Large intestine (tissue), 3 donors: Measurements from ENCODE around the gene PLPPR4. TPM values are rescaled to one million over a fixed set of nuclear protein-coding genes. Genes with fewer than 3 reads are reported as not detected.

ENCODE experiments used
- DNase-seq, 2 donors: peaks; one replicate each; pipeline versions ENCODE4 v3.0.0 to v3.0.0-alpha.2; 2013
- H3K27ac ChIP-seq: one replicate; pipeline ENCODE4 v1.5.1; 2013; ENCODE audit warnings: low read length
- H3K27me3 ChIP-seq: 2 replicates; pipeline ENCODE4 v1.6.1; 2013; ENCODE audit warnings: low read length; ENCODE audit not compliant: control insufficient read depth, insufficient read depth
- H3K36me3 ChIP-seq: 2 replicates; pipeline ENCODE4 v1.6.1; 2013; ENCODE audit warnings: low read length; ENCODE audit not compliant: control insufficient read depth, insufficient read depth
- H3K4me1 ChIP-seq: one replicate; pipeline ENCODE4 v1.6.1; 2013; ENCODE audit warnings: low read length; ENCODE audit not compliant: control insufficient read depth, insufficient read depth
- H3K4me3 ChIP-seq: one replicate; pipeline ENCODE4 v1.5.1; 2013; ENCODE audit warnings: low read length
- H3K9me3 ChIP-seq: one replicate; pipeline ENCODE4 v1.6.1; 2013; ENCODE audit warnings: mild to moderate bottlenecking, low read depth, low read length, moderate library complexity; ENCODE audit not compliant: control insufficient read depth
- WGBS: methylation state at CpG from one replicate; pipeline ENCODE4 v1.1.5; 2013; ENCODE audit warnings: low lambda C conversion rate; ENCODE audit not compliant: insufficient coverage; 5-methylcytosine and 5-hydroxymethylcytosine counted together
- polyA plus RNA-seq: library from polyadenylated mRNA; unstranded; fragments of 120-200 nt; gene quantifications from one replicate; pipeline ENCODE4 v1.2.1, GENCODE V29; 2013

PLPPR4 gene
- polyA plus RNA-seq, 1 donor = 1.5 TPM

DNA sequence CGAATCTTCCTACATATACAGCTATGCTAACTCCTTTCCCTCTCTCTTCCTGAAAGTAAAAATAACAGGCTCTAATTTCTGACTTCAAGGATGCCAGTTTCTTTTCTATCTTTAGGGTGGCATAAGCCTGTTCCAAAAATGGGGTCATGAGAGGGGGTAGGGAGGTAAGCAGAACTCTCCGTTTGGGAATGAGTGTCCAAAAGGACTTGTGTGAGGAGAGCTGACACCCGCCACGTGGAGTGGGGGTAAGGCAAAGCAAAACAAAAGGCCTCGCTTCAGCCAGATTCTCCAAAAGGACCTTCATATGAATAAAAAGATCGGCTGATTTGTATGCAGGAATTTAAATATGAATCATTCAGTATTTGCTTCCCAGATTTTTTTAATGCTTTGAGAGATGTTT is 28.6 kb downstream of the PLPPR4 start:
- WGBS = 90% methylated on average over 3 of the region's 6 CpGs
- H3K27ac ChIP-seq = no peak overlapping the region
- no peaks in the 10 kb centered on the region for H3K9me3 ChIP-seq

DNA sequence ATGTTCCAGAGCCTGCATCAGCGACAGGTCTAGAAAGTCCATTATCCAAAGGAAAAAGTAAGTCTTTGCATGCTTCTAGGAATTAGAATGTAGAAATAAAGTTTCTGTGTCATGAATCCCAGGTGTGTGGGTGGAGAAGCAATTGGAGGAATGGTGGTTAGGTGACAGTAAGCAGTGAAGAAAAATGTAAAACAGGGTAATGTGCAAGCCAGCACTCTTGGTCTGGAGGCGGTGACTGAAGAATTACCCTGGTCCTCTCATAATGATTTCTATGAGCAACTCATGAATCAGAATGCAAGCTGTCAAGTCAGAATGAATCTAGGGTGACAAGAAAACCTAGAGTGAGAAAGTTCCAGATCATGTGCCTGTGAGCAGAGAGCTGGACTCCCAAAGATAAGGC is 33.6 kb downstream of the PLPPR4 start:
- Histone ChIP-seq H3K27me3 (no peaks in the 10 kb centered on the region), H3K4me1 (no peaks in the 10 kb centered on the region), H3K4me3 (no peak overlapping the region), H3K9me3 (no peaks in the 10 kb centered on the region), H3K27ac (no peak overlapping the region), H3K36me3 (no peaks in the 10 kb centered on the region)
- 100% methylated on average over 1 of the region's 2 CpGs for WGBS
- DNase-seq = no peak

More for the DNA sequence above, 28.6 kb downstream of the PLPPR4 start:
- no peaks in the 10 kb centered on the region for H3K27me3 ChIP-seq
- no peaks in the 10 kb centered on the region for H3K36me3 ChIP-seq
- no peak for DNase-seq
- H3K4me3 ChIP-seq = no peak overlapping the region
- H3K4me1 ChIP-seq = no peaks in the 10 kb centered on the region

DNA sequence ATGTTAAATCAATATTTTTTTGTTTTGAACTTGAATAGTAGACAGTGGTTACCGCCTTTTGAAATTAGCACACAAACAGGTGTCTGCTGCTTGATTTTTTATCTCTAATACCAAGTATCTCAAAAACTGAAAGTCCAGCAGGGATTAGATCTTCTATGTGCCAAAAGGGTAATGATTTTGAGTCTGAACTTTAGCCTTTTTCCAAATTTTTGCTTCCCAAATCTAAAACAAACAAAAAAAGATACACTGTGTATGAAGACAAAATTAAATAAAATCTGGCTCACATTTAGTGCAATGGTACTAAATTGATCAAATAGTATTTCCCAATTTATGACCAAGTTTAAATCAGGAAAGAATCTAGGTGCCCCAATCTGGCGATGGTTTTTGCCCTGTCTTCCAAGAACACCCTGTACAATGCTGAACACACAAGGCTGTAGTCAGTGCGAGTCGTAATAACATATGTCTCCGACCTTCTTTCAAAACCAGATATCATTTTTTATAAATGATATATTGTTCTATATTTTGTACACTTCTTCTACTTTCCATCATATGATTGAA is 40.5 kb downstream of the PLPPR4 start:
- no peak overlapping the region for H3K27ac ChIP-seq
- H3K4me1 ChIP-seq = no peaks in the 10 kb centered on the region
- no peaks in the 10 kb centered on the region for H3K9me3 ChIP-seq
- H3K36me3 ChIP-seq = no peaks in the 10 kb centered on the region
- no peaks in the 10 kb centered on the region for H3K27me3 ChIP-seq
- no peak overlapping the region for H3K4me3 ChIP-seq
- DNase-seq = no peak
- WGBS = 100% methylated on average over 4 of the region's 5 CpGs

DNA sequence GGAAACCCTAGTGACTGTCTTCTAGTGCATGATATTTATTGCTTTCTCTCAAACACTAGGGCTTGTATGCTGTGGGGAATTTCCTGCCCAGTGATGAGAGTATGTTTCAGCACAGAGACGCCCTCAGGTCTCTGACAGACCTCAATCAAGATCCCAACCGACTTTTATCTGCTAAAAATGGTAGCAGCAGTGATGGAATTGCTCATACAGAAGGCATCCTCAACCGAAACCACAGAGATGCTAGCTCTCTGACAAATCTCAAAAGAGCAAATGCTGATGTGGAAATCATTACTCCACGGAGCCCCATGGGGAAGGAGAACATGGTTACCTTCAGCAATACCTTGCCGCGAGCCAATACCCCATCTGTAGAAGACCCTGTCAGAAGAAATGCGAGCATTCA is 41.3 kb downstream of the PLPPR4 start:
- DNase-seq = no peak
- WGBS = no CpG with 5 or more reads among the region's 7 CpGs
- Histone ChIP-seq H3K36me3 (no peaks in the 10 kb centered on the region), H3K27me3 (no peaks in the 10 kb centered on the region), H3K4me1 (no peaks in the 10 kb centered on the region), H3K4me3 (no peak overlapping the region), H3K27ac (no peak overlapping the region), H3K9me3 (no peaks in the 10 kb centered on the region)

DNA sequence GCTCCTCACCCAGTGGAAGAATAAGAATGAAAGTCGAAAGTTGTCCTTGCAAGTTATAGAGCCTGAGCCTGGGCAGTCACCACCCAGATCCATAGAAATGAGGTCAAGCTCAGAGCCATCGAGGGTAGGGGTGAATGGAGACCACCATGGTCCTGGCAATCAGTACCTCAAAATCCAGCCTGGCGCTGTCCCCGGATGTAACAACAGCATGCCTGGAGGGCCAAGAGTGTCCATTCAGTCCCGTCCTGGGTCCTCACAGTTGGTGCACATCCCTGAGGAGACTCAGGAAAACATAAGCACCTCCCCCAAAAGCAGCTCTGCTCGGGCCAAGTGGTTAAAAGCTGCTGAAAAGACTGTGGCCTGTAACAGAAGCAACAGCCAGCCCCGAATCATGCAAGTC is 41.8 kb downstream of the PLPPR4 start:
- WGBS = no CpG with 5 or more reads among the region's 7 CpGs
- H3K27ac ChIP-seq = no peak overlapping the region
- H3K27me3 ChIP-seq = no peaks in the 10 kb centered on the region
- DNase-seq = no peak
- H3K4me3 ChIP-seq = no peak overlapping the region
- no peaks in the 10 kb centered on the region for H3K36me3 ChIP-seq
- no peaks in the 10 kb centered on the region for H3K4me1 ChIP-seq
- no peaks in the 10 kb centered on the region for H3K9me3 ChIP-seq

DNA sequence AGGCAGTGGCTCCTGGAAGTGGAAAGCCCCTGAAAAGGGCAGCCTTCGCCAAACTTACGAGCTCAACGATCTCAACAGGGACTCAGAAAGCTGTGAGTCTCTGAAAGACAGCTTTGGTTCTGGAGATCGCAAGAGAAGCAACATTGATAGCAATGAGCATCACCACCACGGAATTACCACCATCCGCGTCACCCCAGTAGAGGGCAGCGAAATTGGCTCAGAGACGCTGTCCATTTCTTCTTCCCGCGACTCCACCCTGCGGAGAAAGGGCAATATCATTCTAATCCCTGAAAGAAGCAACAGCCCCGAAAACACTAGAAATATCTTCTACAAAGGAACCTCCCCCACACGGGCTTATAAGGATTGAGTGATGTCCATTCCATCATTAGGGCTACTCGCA is 42.4 kb downstream of the PLPPR4 start:
- no peak for DNase-seq
- Histone ChIP-seq H3K27ac (no peak overlapping the region), H3K36me3 (no peaks in the 10 kb centered on the region), H3K9me3 (no peaks in the 10 kb centered on the region), H3K4me1 (no peaks in the 10 kb centered on the region), H3K4me3 (no peak overlapping the region), H3K27me3 (no peaks in the 10 kb centered on the region)
- WGBS = 79% methylated on average over 5 of the region's 15 CpGs

DNA sequence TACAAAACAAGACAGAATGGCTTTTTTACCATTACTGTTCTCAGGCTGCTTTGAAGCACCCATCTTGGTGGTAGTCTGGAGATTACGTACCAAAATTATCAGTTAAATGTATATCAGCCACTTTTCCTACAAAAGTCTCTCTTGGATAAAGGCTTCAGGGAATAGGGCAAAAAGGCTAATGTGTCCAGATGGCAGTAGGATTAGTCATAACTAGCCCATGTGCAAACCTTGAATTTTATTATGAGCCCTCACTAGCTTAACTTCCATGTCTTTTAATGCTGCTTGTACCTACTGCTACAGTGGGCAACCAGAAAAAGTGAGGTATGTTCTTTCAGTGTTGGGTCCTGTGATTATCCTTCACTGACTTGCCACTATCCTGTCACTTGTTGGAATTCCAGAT is 51.0 kb downstream of the PLPPR4 start:
- WGBS = no CpG with 5 or more reads among the region's 1 CpG
- H3K27ac ChIP-seq = no peak overlapping the region
- no peaks in the 10 kb centered on the region for H3K36me3 ChIP-seq
- no peaks in the 10 kb centered on the region for H3K4me1 ChIP-seq
- no peak for DNase-seq
- H3K9me3 ChIP-seq = peaks cover 2% of the 10 kb centered on the region
- no peak overlapping the region for H3K4me3 ChIP-seq
- H3K27me3 ChIP-seq = no peaks in the 10 kb centered on the region

DNA sequence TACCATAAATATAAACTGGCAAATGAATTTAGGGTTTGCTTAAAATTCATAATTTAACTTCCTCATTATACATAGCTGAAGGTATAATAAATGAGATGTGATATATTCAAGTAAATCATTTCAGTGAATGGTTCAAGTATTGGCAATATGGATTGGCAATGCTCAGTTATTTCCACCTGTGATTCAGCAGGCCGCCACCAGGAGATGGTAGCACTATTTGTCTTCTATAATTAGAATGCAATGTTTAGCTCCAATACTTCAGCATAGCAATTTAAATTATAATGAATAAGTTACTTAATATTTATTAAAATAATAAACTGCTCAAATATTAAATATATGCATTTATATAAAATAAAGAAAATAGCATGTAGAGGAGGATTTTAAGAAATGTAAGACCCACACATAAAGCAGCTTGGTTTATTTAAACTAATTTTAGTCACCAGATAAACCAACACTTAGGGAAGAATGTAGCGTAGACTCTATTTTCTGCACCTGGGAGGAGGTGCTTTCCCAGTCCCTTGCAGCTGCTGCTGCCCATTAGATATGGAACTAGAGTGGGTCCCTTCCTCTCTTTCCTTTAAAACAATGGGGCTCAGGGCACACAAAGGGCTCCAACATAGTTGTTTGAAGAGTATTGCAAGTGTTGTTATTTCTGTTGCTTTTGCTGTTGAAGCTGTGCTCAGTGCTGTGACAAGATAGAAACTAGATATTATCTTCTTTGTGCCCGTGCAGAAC is 62.1 kb downstream of the PLPPR4 start:
- H3K36me3 ChIP-seq = no peaks in the 10 kb centered on the region
- H3K4me3 ChIP-seq = no peak overlapping the region
- DNase-seq = no peak
- no peak overlapping the region for H3K27ac ChIP-seq
- no CpG with 5 or more reads among the region's 3 CpGs for WGBS
- no peaks in the 10 kb centered on the region for H3K4me1 ChIP-seq
- no peaks in the 10 kb centered on the region for H3K9me3 ChIP-seq
- H3K27me3 ChIP-seq = no peaks in the 10 kb centered on the region

DNA sequence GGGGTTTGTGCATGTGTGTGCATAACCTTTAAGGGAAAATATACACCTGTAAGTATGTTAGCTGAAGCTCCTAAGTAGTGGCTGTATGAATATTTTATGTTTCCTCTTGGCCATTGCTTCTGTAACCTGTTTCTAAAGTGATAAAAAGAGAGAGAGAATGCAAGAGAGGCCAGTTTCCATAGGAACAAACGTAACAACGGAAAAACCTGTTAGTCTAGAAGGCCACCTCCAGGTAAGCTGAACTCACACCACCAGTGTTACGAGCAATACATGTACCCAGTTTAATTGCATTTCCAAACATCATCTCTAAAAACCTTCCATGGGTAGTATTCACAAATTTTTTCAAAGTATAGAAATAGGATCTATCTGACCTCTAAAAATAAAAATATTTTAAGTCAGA is 63.1 kb downstream of the PLPPR4 start:
- Histone ChIP-seq H3K4me1 (no peaks in the 10 kb centered on the region), H3K4me3 (no peak overlapping the region), H3K27me3 (no peaks in the 10 kb centered on the region), H3K27ac (no peak overlapping the region), H3K9me3 (no peaks in the 10 kb centered on the region), H3K36me3 (no peaks in the 10 kb centered on the region)
- 33% methylated on average over 1 of the region's 3 CpGs for WGBS
- no peak for DNase-seq

DNA sequence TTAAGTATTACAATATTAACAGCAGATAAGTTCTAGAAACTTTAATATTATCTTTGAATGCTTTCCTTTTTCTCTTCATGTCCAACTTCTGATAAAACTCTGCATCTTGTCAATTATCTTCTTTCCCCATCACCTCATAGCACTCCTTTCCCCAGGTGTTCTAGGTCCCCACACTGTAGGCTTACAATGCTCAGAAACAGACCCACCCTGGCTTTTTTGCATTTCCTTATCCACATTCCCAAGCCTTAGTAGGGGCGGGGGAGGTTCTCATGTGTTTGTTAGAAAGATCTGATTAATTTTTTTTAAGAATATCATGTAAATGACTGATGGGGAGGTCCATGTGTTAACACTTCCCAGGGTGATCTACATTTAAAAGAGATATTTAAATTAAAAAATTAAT is 63.9 kb downstream of the PLPPR4 start:
- Histone ChIP-seq H3K4me1 (no peaks in the 10 kb centered on the region), H3K27me3 (no peaks in the 10 kb centered on the region), H3K4me3 (no peak overlapping the region), H3K9me3 (no peaks in the 10 kb centered on the region), H3K27ac (no peak overlapping the region), H3K36me3 (no peaks in the 10 kb centered on the region)
- DNase-seq = no peak
- WGBS = 80% methylated on average over 1 of the region's 1 CpG

DNA sequence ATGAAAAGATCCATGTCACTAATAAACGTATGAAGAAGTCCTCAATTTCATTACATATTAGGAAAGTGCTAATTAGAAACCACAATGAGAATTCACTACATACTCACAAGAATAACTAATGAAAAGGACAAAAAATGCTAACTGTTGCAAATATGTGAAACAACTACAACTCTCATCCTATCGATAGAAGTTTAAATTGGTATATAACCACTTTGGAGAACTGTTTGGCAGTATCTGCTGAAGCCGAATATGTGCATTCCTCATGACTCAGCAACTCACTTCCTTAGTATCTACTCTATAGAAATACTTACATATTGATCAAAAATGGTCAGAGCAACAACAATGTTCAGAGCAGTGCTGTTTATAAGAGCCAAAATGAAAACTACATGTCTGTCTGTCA is 66.8 kb downstream of the PLPPR4 start:
- no peaks in the 10 kb centered on the region for H3K9me3 ChIP-seq
- no CpG with 5 or more reads among the region's 3 CpGs for WGBS
- H3K4me3 ChIP-seq = no peak overlapping the region
- H3K36me3 ChIP-seq = no peaks in the 10 kb centered on the region
- no peak for DNase-seq
- H3K27me3 ChIP-seq = no peaks in the 10 kb centered on the region
- H3K4me1 ChIP-seq = no peaks in the 10 kb centered on the region
- no peak overlapping the region for H3K27ac ChIP-seq
